Thyroid gland (tissue), 4 donors: ENCODE measurements around the gene CIRBP.

Experiments used
- CTCF ChIP-seq, 6 experiments: fragments of 200-600 bp in 3 of 6; fragments of 450-650 bp in 3 of 6; sonication (generic) in 3 of 6; IDR thresholded peaks; one replicate each; pipeline ENCODE4 v1.5.1; 2016 to 2019; ENCODE audit warnings: antibody characterized with exemption in 6 of 6, mild to moderate bottlenecking in 2 of 6, inconsistent platforms in 1 of 6, moderate library complexity in 1 of 6
- POLR2A ChIP-seq, 2 donors: fragments of 450-650 bp; IDR thresholded peaks; one replicate each; pipeline ENCODE4 v1.6.1; 2017; ENCODE audit warnings: antibody characterized with exemption in 2 of 2, mild to moderate bottlenecking in 2 of 2, moderate library complexity in 1 of 2

- peak in 3 of 6 experiments; percentile 28 to 49 (median 35) for TF ChIP-seq CTCF (IDR thresholded peaks at IDR 0.05)
- no peak for TF ChIP-seq POLR2A (IDR thresholded peaks at IDR 0.05)
Measured at GRCh38 chr19:1315470-1316166, 46.5 kb downstream of the CIRBP start.
